Measurements from ENCODE around the gene MTFR2.

- TF ChIP-seq CTCF (IDR thresholded peaks at IDR 0.05) (no peak), POLR2A (IDR thresholded peaks at IDR 0.05) (no peak), EP300 (IDR thresholded peaks at IDR 0.05) (no peak), POLR2AphosphoS5 (IDR thresholded peaks at IDR 0.05) (no peak)
Observed at GRCh38 chr6:136188486-136188885, 61.6 kb downstream of the MTFR2 start.

Data from gastroesophageal sphincter (tissue), 3 donors.